ENCODE measurements around the gene LCA5.

GRCh38 chr6:79525272-79526100 is 11.7 kb downstream of the LCA5 start:
- TF ChIP-seq CTCF (IDR thresholded peaks at IDR 0.05; ENCODE audit: low read length) (no peak), EZH2 (optimal IDR thresholded peaks at IDR 0.05; ENCODE audit: low read depth, low read length) (no peak), EZH2phosphoT487 (IDR thresholded peaks at IDR 0.05; ENCODE audit: low read length) (no peak)

All from MM.1S (cell line).